Liver (tissue), 9 donors: ENCODE data around the gene THSD7B. TPM values are rescaled to one million over a fixed set of nuclear protein-coding genes. Genes with fewer than 3 reads are reported as not detected.

Experiments used
- DNase-seq: peaks from one replicate; pipeline ENCODE4 v3.0.0-alpha.2; 2017; ENCODE audit warnings: low spot score
- H3K27ac ChIP-seq, 2 donors: one replicate each; pipeline ENCODE4 v1.7.0; 2013; ENCODE audit warnings: inconsistent platforms in 2 of 2, low read length in 2 of 2, control low read depth in 1 of 2, low read depth in 1 of 2, mild to moderate bottlenecking in 1 of 2
- H3K27me3 ChIP-seq, 4 donors: one replicate each; pipeline versions ENCODE4 v1.6.1 to v1.7.0; 2013; ENCODE audit warnings: low read length in 3 of 4, inconsistent platforms in 1 of 4, mild to moderate bottlenecking in 1 of 4, moderate library complexity in 1 of 4; ENCODE audit not compliant: control insufficient read depth in 4 of 4, insufficient read depth in 4 of 4
- H3K36me3 ChIP-seq, 4 donors: one replicate each; pipeline versions ENCODE4 v1.6.1 to v1.7.0; 2013; ENCODE audit warnings: low read length in 3 of 4, mild to moderate bottlenecking in 3 of 4, low read depth in 1 of 4, moderate library complexity in 1 of 4; ENCODE audit not compliant: control insufficient read depth in 4 of 4, insufficient read depth in 3 of 4
- H3K4me1 ChIP-seq, 4 donors: one replicate each; pipeline versions ENCODE4 v1.6.1 to v1.7.0; 2013; ENCODE audit warnings: low read length in 3 of 4, mild to moderate bottlenecking in 3 of 4, moderate library complexity in 1 of 4; ENCODE audit not compliant: control insufficient read depth in 4 of 4, insufficient read depth in 4 of 4
- H3K4me3 ChIP-seq, 3 donors: one replicate each; pipeline versions ENCODE4 v1.6.1 to v1.7.0; 2013; ENCODE audit warnings: low read length in 3 of 3, control low read depth in 1 of 3, low read depth in 1 of 3, mild to moderate bottlenecking in 1 of 3
- H3K9ac ChIP-seq, 2 donors: one replicate each; pipeline ENCODE4 v1.7.0; 2013; ENCODE audit warnings: low read length in 2 of 2, mild to moderate bottlenecking in 2 of 2, moderate library complexity in 2 of 2, control low read depth in 1 of 2, low read depth in 1 of 2
- H3K9me3 ChIP-seq, 4 donors: one replicate each; pipeline versions ENCODE4 v1.6.1 to v1.7.0; 2013; ENCODE audit warnings: low read length in 3 of 4; ENCODE audit not compliant: control insufficient read depth in 4 of 4
- CTCF ChIP-seq: fragments of 150-350 bp; IDR thresholded peaks from 2 replicates; pipeline ENCODE4 v1.5.1; 2017; ENCODE audit warnings: improper control_type of control experiment, low read depth, low read length; ENCODE audit not compliant: missing input control
- FOXA1 ChIP-seq: IDR thresholded peaks from 2 replicates; pipeline ENCODE4 v1.6.1; 2016; ENCODE audit warnings: antibody characterized with exemption
- HNF4A ChIP-seq, 2 donors: conservative IDR thresholded peaks; 2 replicates each; pipeline ENCODE4 v1.6.1; 2016; ENCODE audit warnings: antibody characterized with exemption in 2 of 2, mild to moderate bottlenecking in 2 of 2
- HNF4G ChIP-seq: IDR thresholded peaks from 2 replicates; pipeline ENCODE4 v1.6.1; 2016; ENCODE audit warnings: antibody characterized with exemption
- JUND ChIP-seq, 2 donors: IDR thresholded peaks; 2 replicates each; pipeline ENCODE4 v1.6.1; 2016; ENCODE audit warnings: antibody characterized with exemption in 2 of 2
- RAD21 ChIP-seq, 2 donors: IDR thresholded peaks; 2 replicates each; pipeline ENCODE4 v1.6.1; 2016; ENCODE audit warnings: antibody characterized with exemption in 2 of 2, mild to moderate bottlenecking in 2 of 2
- REST ChIP-seq: IDR thresholded peaks from 2 replicates; pipeline ENCODE4 v1.6.1; 2016; ENCODE audit warnings: antibody characterized with exemption, mild to moderate bottlenecking
- RXRA ChIP-seq, 2 donors: IDR thresholded peaks; 2 replicates each; pipeline ENCODE4 v1.6.1; 2017 to 2018; ENCODE audit warnings: antibody characterized with exemption in 2 of 2, mild to moderate bottlenecking in 1 of 2
- SP1 ChIP-seq: IDR thresholded peaks from 2 replicates; pipeline ENCODE4 v1.6.1; 2018; ENCODE audit warnings: antibody characterized with exemption, mild to moderate bottlenecking
- TAF1 ChIP-seq: conservative IDR thresholded peaks from 2 replicates; pipeline ENCODE4 v1.6.1; 2016; ENCODE audit warnings: antibody characterized with exemption, mild to moderate bottlenecking
- YY1 ChIP-seq: IDR thresholded peaks from 2 replicates; pipeline ENCODE4 v1.6.1; 2016; ENCODE audit warnings: antibody characterized with exemption, mild to moderate bottlenecking
- ZBTB33 ChIP-seq: IDR thresholded peaks from 2 replicates; pipeline ENCODE4 v1.6.1; 2016; ENCODE audit warnings: antibody characterized with exemption
- WGBS: extraction: QIAGEN DNeasy Blood & Tissue Kit; methylation state at CpG from one replicate; pipeline ENCODE4 v1.1.7; 2013; 5-methylcytosine and 5-hydroxymethylcytosine counted together
- polyA plus RNA-seq, 2 donors: library from polyadenylated mRNA; stranded (reverse) in 1 of 2; unstranded in 1 of 2; fragments of 200-250 nt in 1 of 2; fragments of >200 nt in 1 of 2; fragmentation: Nextera tagmentation in 1 of 2; extraction: Ambion mirVana in 1 of 2; gene quantifications; one replicate each; pipeline versions ENCODE4 v1.2.1 to v1.2.3, GENCODE V29; 2013 to 2015
- total RNA-seq, 2 donors: library from RNA; depleted of rRNA; stranded (reverse); fragments of >200 nt; gene quantifications; one replicate each; pipeline ENCODE4 v1.2.3, GENCODE V29; 2014
- donor health status: healthy.
- donor health status: healthy.
- donor health status: healthy.
- donor health status: healthy.
- donor health status: healthy.

THSD7B gene
- total and polyA plus RNA-seq, 4 donors = 0.01 to 0.75 (median 0.42) TPM; not detected in 1

GRCh38 chr2:137367361-137367760 is 602.0 kb downstream of the THSD7B start (continued):
- TF ChIP-seq CTCF (no peak), JUND (IDR thresholded peaks at IDR 0.05) (no peak), RXRA (IDR thresholded peaks at IDR 0.05) (no peak)

- Histone ChIP-seq H3K4me1 (no peaks in the 10 kb centered on the region), H3K27ac (no peak overlapping the region), H3K36me3 (no peaks in the 10 kb centered on the region), H3K9me3 (no peaks in the 10 kb centered on the region), H3K27me3 (no peaks in the 10 kb centered on the region), H3K9ac (no peak overlapping the region), H3K4me3 (no peak overlapping the region)
- 52% methylated on average over 2 of the region's 2 CpGs for WGBS
- TF ChIP-seq CTCF (no peak), REST (no peak), HNF4A (conservative IDR thresholded peaks at IDR 0.05) (no peak), JUND (IDR thresholded peaks at IDR 0.05) (no peak), YY1 (no peak), ZBTB33 (no peak), HNF4G (no peak), RAD21 (IDR thresholded peaks at IDR 0.05) (no peak), FOXA1 (no peak), SP1 (no peak), TAF1 (no peak), RXRA (IDR thresholded peaks at IDR 0.05) (no peak)
- no peak for DNase-seq
Measured at GRCh38 chr2:137369106-137369505, 603.8 kb downstream of the THSD7B start.
